Sigmoid colon (tissue), 7 donors: ENCODE data around the gene MYL3. TPM values are rescaled to one million over a fixed set of nuclear protein-coding genes. Genes with fewer than 3 reads are reported as not detected.

Experiments used
- DNase-seq: peaks from one replicate; pipeline ENCODE4 v3.0.0-alpha.2; 2019
- H3K27ac ChIP-seq, 4 donors: fragments of 200-600 bp; sonication (generic); one replicate each; pipeline ENCODE4 v1.5.1; 2016 to 2019; ENCODE audit warnings: mild to moderate bottlenecking in 1 of 4
- H3K27me3 ChIP-seq, 3 donors: fragments of 200-600 bp; sonication (generic); one replicate each; pipeline ENCODE4 v1.5.1; 2019; ENCODE audit warnings: mild to moderate bottlenecking in 1 of 3
- H3K36me3 ChIP-seq, 4 donors: fragments of 200-600 bp; sonication (generic); one replicate each; pipeline ENCODE4 v1.5.1; 2016 to 2019
- H3K4me1 ChIP-seq, 4 donors: fragments of 200-600 bp; sonication (generic); one replicate each; pipeline ENCODE4 v1.5.1; 2017 to 2019
- H3K4me3 ChIP-seq, 4 donors: fragments of 200-600 bp; sonication (generic); one replicate each; pipeline ENCODE4 v1.5.1; 2017 to 2019; ENCODE audit warnings: mild to moderate bottlenecking in 2 of 4, moderate library complexity in 1 of 4
- H3K9me3 ChIP-seq, 4 donors: fragments of 200-600 bp in 3 of 4; sonication (generic) in 3 of 4; one replicate each; pipeline versions ENCODE4 v1.5.1 to v1.6.1; 2013 to 2019
- CTCF ChIP-seq, 4 experiments: fragments of 450-650 bp in 3 of 4; fragments of 200-600 bp in 1 of 4; IDR thresholded peaks; one replicate each; pipeline ENCODE4 v1.5.1; 2016 to 2019; ENCODE audit warnings: antibody characterized with exemption in 4 of 4, mild to moderate bottlenecking in 3 of 4, moderate library complexity in 2 of 4
- EP300 ChIP-seq, 4 donors: sonication (generic); formaldehyde crosslinking; IDR thresholded peaks; one replicate each; pipeline ENCODE4 v1.6.1; 2017; ENCODE audit warnings: antibody characterized with exemption in 4 of 4
- POLR2A ChIP-seq, 2 donors: fragments of 450-650 bp; IDR thresholded peaks; one replicate each; pipeline ENCODE4 v1.6.1; 2016; ENCODE audit warnings: antibody characterized with exemption in 2 of 2, mild to moderate bottlenecking in 2 of 2, moderate library complexity in 2 of 2
- POLR2AphosphoS5 ChIP-seq, 4 donors: sonication (generic); formaldehyde crosslinking; IDR thresholded peaks; one replicate each; pipeline ENCODE4 v1.6.1; 2017; ENCODE audit warnings: antibody characterized with exemption in 4 of 4
- WGBS, 2 donors: extraction: QIAGEN DNeasy Blood & Tissue Kit; methylation state at CpG; one replicate each; pipeline ENCODE4 v1.1.7; 2013; 5-methylcytosine and 5-hydroxymethylcytosine counted together
- intact Hi-C: fragments of 100-400 bp; cut with DNase I; formaldehyde crosslinking; loops from one replicate; pipeline ENCODE4 v1.15.1; 2023
- polyA plus RNA-seq, 3 donors: library from polyadenylated mRNA; stranded (reverse); fragments of 200-250 nt; gene quantifications; one replicate each; pipeline ENCODE4 v1.2.3, GENCODE V29; 2013
- total RNA-seq, 4 donors: library from RNA; depleted of rRNA; stranded (reverse); fragments of >200 nt; gene quantifications; one replicate each; pipeline ENCODE4 v1.1.0, GENCODE V29; 2016
- donor health status: healthy with polysubstance abuse.
- donor health status: Bipolar disorder and iron deficiency.
- donor health status: healthy.

Gene MYL3
- total and polyA plus RNA-seq, 7 donors, result 1.5 to 11.8 (median 3.9) TPM

- no peak for DNase-seq
- Histone ChIP-seq H3K4me3 (no peak overlapping the region), H3K27me3 (no peaks in the 10 kb centered on the region), H3K36me3 (no peaks in the 10 kb centered on the region), H3K27ac (no peak overlapping the region), H3K9me3 (no peaks in the 10 kb centered on the region), H3K4me1 (peaks cover 0 to 35% (median 26%) of the 10 kb centered on the region in 4 donors)
- 91 to 93% methylated on average over 9 of the region's 9 CpGs for WGBS, 2 donors
- intact Hi-C loops, result no loop called here
- TF ChIP-seq CTCF (IDR thresholded peaks at IDR 0.05), result no peak
- TF ChIP-seq EP300 (IDR thresholded peaks at IDR 0.05), result no peak
- no peak for TF ChIP-seq POLR2AphosphoS5 (IDR thresholded peaks at IDR 0.05)
- TF ChIP-seq POLR2A (IDR thresholded peaks at IDR 0.05), result no peak
These were observed 12.3 kb upstream of the MYL3 start for GRCh38 chr3:46875560-46875959.

GRCh38 chr3:46874430-46874829, 11.2 kb upstream of the MYL3 start:
- Histone ChIP-seq H3K9me3 (no peaks in the 10 kb centered on the region), H3K4me3 (no peak overlapping the region), H3K36me3 (no peaks in the 10 kb centered on the region), H3K27ac (peak overlapping the region in 2 of 4 donors; percentile 38 to 56), H3K4me1 (peaks cover 0 to 30% (median 23%) of the 10 kb centered on the region in 4 donors), H3K27me3 (no peaks in the 10 kb centered on the region)
- DNase-seq, result no peak
- TF ChIP-seq POLR2A (IDR thresholded peaks at IDR 0.05) (no peak), CTCF (IDR thresholded peaks at IDR 0.05) (no peak), EP300 (IDR thresholded peaks at IDR 0.05) (no peak), POLR2AphosphoS5 (IDR thresholded peaks at IDR 0.05) (no peak)
- intact Hi-C loops, result no loop called here
- WGBS, 2 donors, result 29 to 65% methylated on average over 18 of the region's 18 CpGs

GRCh38 chr3:46873521-46873920, 10.3 kb upstream of the MYL3 start:
- no peaks in the 10 kb centered on the region for H3K9me3 ChIP-seq
- WGBS, 2 donors, result 64 to 83% methylated on average over 5 of the region's 5 CpGs
- H3K27ac ChIP-seq, result peak overlapping the region in 2 of 4 donors; percentile 38 to 56
- H3K27me3 ChIP-seq, result no peaks in the 10 kb centered on the region
- no peaks in the 10 kb centered on the region for H3K36me3 ChIP-seq
- TF ChIP-seq EP300 (IDR thresholded peaks at IDR 0.05) (no peak), POLR2A (IDR thresholded peaks at IDR 0.05) (no peak), POLR2AphosphoS5 (IDR thresholded peaks at IDR 0.05) (no peak), CTCF (IDR thresholded peaks at IDR 0.05) (no peak)
- no peak for DNase-seq
- H3K4me3 ChIP-seq, result no peak overlapping the region
- H3K4me1 ChIP-seq, result peaks cover 0 to 27% (median 20%) of the 10 kb centered on the region in 4 donors
- intact Hi-C loops, result no loop called here

- DNase-seq, result no peak
- intact Hi-C loops, result no loop called here
- WGBS, 2 donors, result 63 to 82% methylated on average over 10 of the region's 10 CpGs
- H3K27ac ChIP-seq, result no peak overlapping the region
- peaks cover 0 to 40% (median 36%) of the 10 kb centered on the region in 4 donors for H3K4me1 ChIP-seq
- TF ChIP-seq CTCF (IDR thresholded peaks at IDR 0.05) (no peak), POLR2AphosphoS5 (IDR thresholded peaks at IDR 0.05) (no peak), POLR2A (IDR thresholded peaks at IDR 0.05) (no peak), EP300 (IDR thresholded peaks at IDR 0.05) (no peak)
- no peaks in the 10 kb centered on the region for H3K27me3 ChIP-seq
- no peak overlapping the region for H3K4me3 ChIP-seq
- H3K9me3 ChIP-seq, result no peaks in the 10 kb centered on the region
- no peaks in the 10 kb centered on the region for H3K36me3 ChIP-seq
These were observed 8.0 kb upstream of the MYL3 start for GRCh38 chr3:46871222-46871621.

- intact Hi-C loops, result no loop called here
- Histone ChIP-seq H3K27ac (no peak overlapping the region), H3K4me3 (no peak overlapping the region), H3K36me3 (no peaks in the 10 kb centered on the region), H3K9me3 (no peaks in the 10 kb centered on the region), H3K27me3 (no peaks in the 10 kb centered on the region), H3K4me1 (peaks cover 0 to 40% (median 36%) of the 10 kb centered on the region in 4 donors)
- DNase-seq, result no peak
- WGBS, 2 donors, result 82 to 86% methylated on average over 5 of the region's 5 CpGs
- TF ChIP-seq CTCF (IDR thresholded peaks at IDR 0.05) (no peak), POLR2A (IDR thresholded peaks at IDR 0.05) (no peak), EP300 (IDR thresholded peaks at IDR 0.05) (no peak), POLR2AphosphoS5 (IDR thresholded peaks at IDR 0.05) (no peak)
These were observed 7.4 kb upstream of the MYL3 start for GRCh38 chr3:46870651-46871050.
